GM12872 (cell line): ENCODE measurements around the gene PHF12.
A peak's percentile ranks its signal among the peaks of the same experiment; 100 is the strongest.

ENCODE experiments used
- CTCF ChIP-seq: IDR thresholded peaks from 3 replicates; pipeline ENCODE4 v1.5.1; 2011; ENCODE audit warnings: low read depth, mild to moderate bottlenecking, low read length, moderate library complexity; ENCODE audit not compliant: insufficient read depth

PHF12 gene

GRCh38 chr17:28916302-28916934, 34.9 kb downstream of the PHF12 start:
- TF ChIP-seq CTCF: peak; percentile 65

- no peak for TF ChIP-seq CTCF
Measured at GRCh38 chr17:28912938-28913333, 38.4 kb downstream of the PHF12 start.

- TF ChIP-seq CTCF: peak; percentile 40; the same call in 1 of the 3 replicates
Measured at GRCh38 chr17:28912281-28912937, 38.9 kb downstream of the PHF12 start.

GRCh38 chr17:28911411-28912045, 39.8 kb downstream of the PHF12 start:
- TF ChIP-seq CTCF: no peak

- TF ChIP-seq CTCF: no peak
Measured at GRCh38 chr17:28910534-28910933, 40.8 kb downstream of the PHF12 start.

- no peak for TF ChIP-seq CTCF
Measured at GRCh38 chr17:28908640-28909167, 42.6 kb downstream of the PHF12 start.

GRCh38 chr17:28907709-28908475, 43.4 kb downstream of the PHF12 start:
- TF ChIP-seq CTCF: no peak
